HT-29 (cell line): ENCODE data around the gene ARSA. TPM values are rescaled to one million over a fixed set of nuclear protein-coding genes. Genes with fewer than 3 reads are reported as not detected.
A peak's percentile ranks its signal among the peaks of the same experiment; 100 is the strongest.

Experiments used
- DNase-seq: peaks from one replicate; pipeline ENCODE4 v3.0.0-alpha.2; 2015; ENCODE audit warnings: low spot score
- total RNA-seq: library from RNA; depleted of rRNA; stranded (reverse); fragments of >200 nt; shearing (Covaris generic); gene quantifications from 2 replicates; pipeline ENCODE4 v1.2.3, GENCODE V29; 2014

The ARSA gene
- total RNA-seq, 1 experiment from 2014 or later: 16.6 TPM

GRCh38 chr22:50605002-50605612 is 22.8 kb downstream of the ARSA start:
- no peak for DNase-seq

- DNase-seq: no peak
Measured at GRCh38 chr22:50604256-50605001, 23.5 kb downstream of the ARSA start.

- no peak for DNase-seq
Measured at GRCh38 chr22:50603511-50604255, 24.3 kb downstream of the ARSA start.

GRCh38 chr22:50602338-50602700 is 25.6 kb downstream of the ARSA start:
- no peak for DNase-seq

- no peak for DNase-seq
Measured at GRCh38 chr22:50601669-50602337, 26.1 kb downstream of the ARSA start.

- no peak for DNase-seq
Measured at GRCh38 chr22:50600967-50601668, 26.8 kb downstream of the ARSA start.

GRCh38 chr22:50600538-50600937 is 27.4 kb downstream of the ARSA start, which contains the start of gene MAPK8IP2:
MAPK8IP2 (plus strand) TSS chr22:50600793; CDS start chr22:50600819, 26 bp downstream.
- no peak for DNase-seq

GRCh38 chr22:50599816-50600455 is 28.0 kb downstream of the ARSA start:
- DNase-seq: no peak

- DNase-seq: no peak
Measured at GRCh38 chr22:50597097-50597496, 30.9 kb downstream of the ARSA start.

GRCh38 chr22:50595189-50595588 is 32.8 kb downstream of the ARSA start:
- DNase-seq: no peak

- no peak for DNase-seq
Measured at GRCh38 chr22:50587407-50587806, 40.5 kb downstream of the ARSA start.

- no peak for DNase-seq
Measured at GRCh38 chr22:50586416-50586815, 41.5 kb downstream of the ARSA start.

- no peak for DNase-seq
Measured at GRCh38 chr22:50585781-50586180, 42.2 kb downstream of the ARSA start.

GRCh38 chr22:50585238-50585637 is 42.7 kb downstream of the ARSA start:
- DNase-seq: no peak

- DNase-seq: peak; percentile 16
Measured at GRCh38 chr22:50584106-50585096, 43.6 kb downstream of the ARSA start.

GRCh38 chr22:50583294-50583861 is 44.6 kb downstream of the ARSA start:
- DNase-seq: no peak

- peak; percentile 91 for DNase-seq
Measured at GRCh38 chr22:50582493-50583293, 45.3 kb downstream of the ARSA start, which contains the start of gene CHKB. CHKB (minus strand) TSS chr22:50582849; CDS start chr22:50582781, 68 bp downstream.

GRCh38 chr22:50581950-50582492 is 45.9 kb downstream of the ARSA start:
- DNase-seq: no peak
